NT2/D1 (cell line): ENCODE results near the gene AGPAT2.

ENCODE experiments used
- DNase-seq: peaks from one replicate; pipeline ENCODE4 v3.0.0-alpha.2; 2011; ENCODE audit warnings: low read depth, low spot score
- H3K27me3 ChIP-seq: 2 replicates; pipeline ENCODE4 v1.6.0; 2011; ENCODE audit warnings: mild to moderate bottlenecking; ENCODE audit not compliant: insufficient read length, insufficient read depth
- H3K36me3 ChIP-seq: 2 replicates; pipeline ENCODE4 v1.6.1; 2011; ENCODE audit warnings: mild to moderate bottlenecking, low read length, mixed read lengths; ENCODE audit not compliant: insufficient read depth, insufficient read length
- H3K4me1 ChIP-seq: 2 replicates; pipeline ENCODE4 v1.5.1; 2011; ENCODE audit not compliant: insufficient read depth, insufficient read length
- H3K4me3 ChIP-seq: 2 replicates; pipeline ENCODE4 v1.5.1; 2011; ENCODE audit warnings: low read depth; ENCODE audit not compliant: insufficient read length
- H3K9ac ChIP-seq: 2 replicates; pipeline ENCODE4 v1.6.0; 2011; ENCODE audit warnings: low read depth; ENCODE audit not compliant: insufficient read length
- H3K9me3 ChIP-seq: 2 replicates; pipeline ENCODE4 v1.5.1; 2011; ENCODE audit warnings: mild to moderate bottlenecking, low read length; ENCODE audit not compliant: insufficient read depth
- SUZ12 ChIP-seq: IDR thresholded peaks from 2 replicates; pipeline ENCODE4 v1.6.1; 2011; ENCODE audit not compliant: insufficient read length, insufficient read depth; ENCODE audit errors: extremely low read depth
- YY1 ChIP-seq: IDR thresholded peaks from 2 replicates; pipeline ENCODE4 v1.6.1; 2011; ENCODE audit not compliant: insufficient read length, insufficient read depth
- ZNF274 ChIP-seq: IDR thresholded peaks from 2 replicates; pipeline ENCODE4 v1.6.1; 2011; ENCODE audit warnings: mild to moderate bottlenecking, low read depth, low read length

Gene AGPAT2

GRCh38 chr9:136654820-136655535 lies 32.3 kb downstream of the AGPAT2 start:
- no peak overlapping the region for H3K9ac ChIP-seq

GRCh38 chr9:136653323-136654079 lies 33.8 kb downstream of the AGPAT2 start:
- no peaks in the 10 kb centered on the region for H3K27me3 ChIP-seq
- DNase-seq: no peak
- peaks cover 14% of the 10 kb centered on the region for H3K4me1 ChIP-seq
- TF ChIP-seq ZNF274: no peak
- no peak for TF ChIP-seq YY1
- no peak for TF ChIP-seq SUZ12
- H3K36me3 ChIP-seq: no peaks in the 10 kb centered on the region
- H3K9ac ChIP-seq: peak overlapping the region; percentile 21
- H3K9me3 ChIP-seq: no peaks in the 10 kb centered on the region
- H3K4me3 ChIP-seq: no peak overlapping the region

More at GRCh38 chr9:136654820-136655535, 32.3 kb downstream of the AGPAT2 start:
- Histone ChIP-seq H3K4me1 (peaks cover 14% of the 10 kb centered on the region), H3K9me3 (no peaks in the 10 kb centered on the region), H3K27me3 (no peaks in the 10 kb centered on the region), H3K4me3 (no peak overlapping the region), H3K36me3 (no peaks in the 10 kb centered on the region)
- DNase-seq: no peak
- no peak for TF ChIP-seq SUZ12
- TF ChIP-seq YY1: no peak
- no peak for TF ChIP-seq ZNF274

- Histone ChIP-seq H3K9ac (no peak overlapping the region), H3K36me3 (no peaks in the 10 kb centered on the region), H3K9me3 (no peaks in the 10 kb centered on the region), H3K4me1 (peaks cover 15% of the 10 kb centered on the region), H3K4me3 (no peak overlapping the region), H3K27me3 (no peaks in the 10 kb centered on the region)
- TF ChIP-seq SUZ12 (no peak), ZNF274 (no peak), YY1 (no peak)
- DNase-seq: no peak
Measured at GRCh38 chr9:136651860-136652259, 35.4 kb downstream of the AGPAT2 start.

- Histone ChIP-seq H3K4me3 (no peak overlapping the region), H3K27me3 (no peaks in the 10 kb centered on the region), H3K9me3 (no peaks in the 10 kb centered on the region), H3K36me3 (no peaks in the 10 kb centered on the region), H3K4me1 (peaks cover 21% of the 10 kb centered on the region), H3K9ac (no peak overlapping the region)
- no peak for DNase-seq
- TF ChIP-seq SUZ12: no peak
- no peak for TF ChIP-seq ZNF274
- TF ChIP-seq YY1: no peak
Measured at GRCh38 chr9:136650648-136651047, 36.6 kb downstream of the AGPAT2 start.

GRCh38 chr9:136650021-136650420 lies 37.2 kb downstream of the AGPAT2 start:
- H3K4me3 ChIP-seq: no peak overlapping the region
- H3K9ac ChIP-seq: no peak overlapping the region
- H3K4me1 ChIP-seq: peaks cover 20% of the 10 kb centered on the region
- H3K36me3 ChIP-seq: no peaks in the 10 kb centered on the region
- DNase-seq: no peak
- no peaks in the 10 kb centered on the region for H3K9me3 ChIP-seq
- H3K27me3 ChIP-seq: no peaks in the 10 kb centered on the region
- TF ChIP-seq YY1 (no peak), ZNF274 (no peak), SUZ12 (no peak)

GRCh38 chr9:136648751-136649150 lies 38.5 kb downstream of the AGPAT2 start:
- Histone ChIP-seq H3K9me3 (no peaks in the 10 kb centered on the region), H3K36me3 (no peaks in the 10 kb centered on the region), H3K27me3 (peaks cover 8% of the 10 kb centered on the region), H3K4me3 (no peak overlapping the region), H3K4me1 (peaks cover 20% of the 10 kb centered on the region), H3K9ac (no peak overlapping the region)
- DNase-seq: no peak
- no peak for TF ChIP-seq YY1
- TF ChIP-seq SUZ12: no peak
- TF ChIP-seq ZNF274: no peak

GRCh38 chr9:136646827-136647711 lies 40.2 kb downstream of the AGPAT2 start:
- H3K9me3 ChIP-seq: no peaks in the 10 kb centered on the region
- H3K4me1 ChIP-seq: peaks cover 19% of the 10 kb centered on the region
- H3K36me3 ChIP-seq: no peaks in the 10 kb centered on the region
- no peak overlapping the region for H3K9ac ChIP-seq
- no peak for TF ChIP-seq YY1
- no peak for TF ChIP-seq ZNF274
- no peak for TF ChIP-seq SUZ12
- DNase-seq: no peak
- H3K4me3 ChIP-seq: no peak overlapping the region
- peaks cover 16% of the 10 kb centered on the region for H3K27me3 ChIP-seq
